GM03348 (cell line): ENCODE results near the gene ACBD3.

Experiments used
- DNase-seq: peaks from one replicate; pipeline ENCODE4 v3.0.0; 2012; ENCODE audit warnings: low spot score

Gene ACBD3

GRCh38 chr1:226134170-226135058, 52.1 kb downstream of the ACBD3 start:
- DNase-seq = no peak

GRCh38 chr1:226133504-226134123, 52.9 kb downstream of the ACBD3 start:
- no peak for DNase-seq

- DNase-seq = no peak
Measured at GRCh38 chr1:226132728-226133503, 53.6 kb downstream of the ACBD3 start.

GRCh38 chr1:226131639-226132038, 54.9 kb downstream of the ACBD3 start:
- no peak for DNase-seq

- no peak for DNase-seq
Measured at GRCh38 chr1:226129230-226129629, 57.3 kb downstream of the ACBD3 start.

- peak; percentile 28 for DNase-seq
Measured at GRCh38 chr1:226128487-226129075, 58.0 kb downstream of the ACBD3 start.

GRCh38 chr1:226126824-226127569, 59.5 kb downstream of the ACBD3 start:
- DNase-seq = no peak

GRCh38 chr1:226125831-226126230, 60.7 kb downstream of the ACBD3 start:
- no peak for DNase-seq

- peak; percentile 87 for DNase-seq
Measured at GRCh38 chr1:226125097-226125630, 61.4 kb downstream of the ACBD3 start.

GRCh38 chr1:226123591-226124471, 62.7 kb downstream of the ACBD3 start:
- DNase-seq = peak; percentile 37

GRCh38 chr1:226123212-226123560, 63.4 kb downstream of the ACBD3 start:
- no peak for DNase-seq

GRCh38 chr1:226121587-226122400, 64.7 kb downstream of the ACBD3 start:
- peak; percentile 94 for DNase-seq

GRCh38 chr1:226121049-226121586, 65.4 kb downstream of the ACBD3 start:
- no peak for DNase-seq

- no peak for DNase-seq
Measured at GRCh38 chr1:226120398-226120797, 66.1 kb downstream of the ACBD3 start.

GRCh38 chr1:226119169-226119568, 67.4 kb downstream of the ACBD3 start:
- DNase-seq = no peak

- no peak for DNase-seq
Measured at GRCh38 chr1:226118357-226118756, 68.2 kb downstream of the ACBD3 start.

- no peak for DNase-seq
Measured at GRCh38 chr1:226117330-226117729, 69.2 kb downstream of the ACBD3 start.

- DNase-seq = no peak
Measured at GRCh38 chr1:226116673-226117072, 69.9 kb downstream of the ACBD3 start.

GRCh38 chr1:226112626-226113025, 73.9 kb downstream of the ACBD3 start:
- no peak for DNase-seq
